Stimulated activated naive CD8-positive, alpha-beta T cell treated with anti-CD3 and anti-CD28 coated beads, Interleukin-15, Interleukin-2, amounts not matched to agents 100 U/mL and 50 U/mL, for 24 hours (primary cell): ENCODE results near the gene GCHFR.

Experiments used
- ATAC-seq: fragments of 150-1000 bp; cut with Tn5 transposase; one replicate; pipeline ENCODE4 v1.10.0; 2021
- DNase-seq: peaks from one replicate; pipeline ENCODE4 v3.0.0; 2021

Gene GCHFR

GRCh38 chr15:40763801-40764628 is at the start of gene GCHFR:
GCHFR (plus strand) TSS chr15:40764068; CDS start chr15:40764181, 113 bp downstream.
- ATAC-seq (peak; percentile 59), DNase-seq (peak; percentile 77)

GRCh38 chr15:40714144-40714543 is 49.7 kb upstream of the GCHFR start:
- DNase-seq (no peak), ATAC-seq (no peak)

- ATAC-seq (no peak), DNase-seq (no peak)
Measured at GRCh38 chr15:40716165-40716564, 47.7 kb upstream of the GCHFR start.

- ATAC-seq (no peak), DNase-seq (no peak)
Measured at GRCh38 chr15:40721701-40722100, 42.2 kb upstream of the GCHFR start.

- ATAC-seq (peak; percentile 61), DNase-seq (no peak)
Measured at GRCh38 chr15:40722354-40722753, 41.5 kb upstream of the GCHFR start.

- ATAC-seq = peak; percentile 57
- no peak for DNase-seq
Measured at GRCh38 chr15:40722934-40723333, 40.9 kb upstream of the GCHFR start.

- ATAC-seq (no peak), DNase-seq (no peak)
Measured at GRCh38 chr15:40723919-40724318, 39.9 kb upstream of the GCHFR start.

- no peak for DNase-seq
- ATAC-seq = no peak
Measured at GRCh38 chr15:40731034-40731433, 32.8 kb upstream of the GCHFR start.

GRCh38 chr15:40736575-40736974 is 27.3 kb upstream of the GCHFR start:
- ATAC-seq (no peak), DNase-seq (no peak)

- ATAC-seq (no peak), DNase-seq (no peak)
Measured at GRCh38 chr15:40737048-40737447, 26.8 kb upstream of the GCHFR start.

- DNase-seq = no peak
- ATAC-seq = no peak
Measured at GRCh38 chr15:40739047-40739446, 24.8 kb upstream of the GCHFR start.

- DNase-seq = no peak
- ATAC-seq = no peak
Measured at GRCh38 chr15:40739854-40740253, 24.0 kb upstream of the GCHFR start.

GRCh38 chr15:40743485-40743901 is 20.4 kb upstream of the GCHFR start:
- ATAC-seq = peak; percentile 2
- no peak for DNase-seq

- peak; percentile 69 for DNase-seq
- ATAC-seq = peak; percentile 93
Measured at GRCh38 chr15:40743921-40744814, 19.7 kb upstream of the GCHFR start.

GRCh38 chr15:40744815-40745152 is 19.1 kb upstream of the GCHFR start:
- DNase-seq (no peak), ATAC-seq (no peak)

GRCh38 chr15:40746916-40747418 is 16.9 kb upstream of the GCHFR start:
- no peak for ATAC-seq
- DNase-seq = no peak

GRCh38 chr15:40747685-40748631 is 15.9 kb upstream of the GCHFR start:
- no peak for DNase-seq
- ATAC-seq = no peak

GRCh38 chr15:40749151-40749630 is 14.7 kb upstream of the GCHFR start:
- ATAC-seq (no peak), DNase-seq (no peak)

- DNase-seq = no peak
- no peak for ATAC-seq
Measured at GRCh38 chr15:40750885-40751284, 13.0 kb upstream of the GCHFR start.

- no peak for ATAC-seq
- DNase-seq = no peak
Measured at GRCh38 chr15:40751745-40752144, 12.1 kb upstream of the GCHFR start.

GRCh38 chr15:40754574-40754882 is 9.3 kb upstream of the GCHFR start:
- peak; percentile 29 for DNase-seq

More at GRCh38 chr15:40754574-40754882, 9.3 kb upstream of the GCHFR start:
- peak; percentile 4 for ATAC-seq
